ENCODE results near the gene TRPM7. TPM values are rescaled to one million over a fixed set of nuclear protein-coding genes. Genes with fewer than 3 reads are reported as not detected.
"Not testable (repeated sequence)": the region's sequence is repeated elsewhere in the genome, so short reads cannot be mapped to it uniquely, and the experiment has no call there.

Gene TRPM7
- total RNA-seq, 1 experiment from 2014 or later = 8.8 TPM

DNA sequence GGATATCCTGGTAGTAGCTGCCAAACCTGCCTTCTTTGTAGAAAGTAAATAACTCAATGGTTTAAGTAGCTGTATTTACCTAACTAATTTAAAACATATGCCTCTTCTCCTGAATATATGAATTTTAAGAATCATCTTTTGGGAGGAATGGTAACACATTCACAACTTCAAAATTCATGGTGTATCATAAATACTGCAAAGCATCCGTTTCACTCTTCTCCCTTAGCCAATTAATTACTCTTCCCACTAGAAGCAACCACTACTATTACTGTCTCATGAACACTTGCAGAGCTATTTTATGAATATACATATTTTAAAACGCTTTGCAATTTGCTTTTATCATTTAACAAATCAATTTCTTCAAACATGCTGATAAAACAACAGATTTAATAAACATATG is 81.1 kb downstream of the TRPM7 start:
- DNase-seq (ENCODE audit: low read depth) = no peak
- in situ Hi-C loops (cut with HindIII; ENCODE audit: low pct_unique_long_range_greater_than_20kb, low sequenced_read_pairs) = no loop called here

DNA sequence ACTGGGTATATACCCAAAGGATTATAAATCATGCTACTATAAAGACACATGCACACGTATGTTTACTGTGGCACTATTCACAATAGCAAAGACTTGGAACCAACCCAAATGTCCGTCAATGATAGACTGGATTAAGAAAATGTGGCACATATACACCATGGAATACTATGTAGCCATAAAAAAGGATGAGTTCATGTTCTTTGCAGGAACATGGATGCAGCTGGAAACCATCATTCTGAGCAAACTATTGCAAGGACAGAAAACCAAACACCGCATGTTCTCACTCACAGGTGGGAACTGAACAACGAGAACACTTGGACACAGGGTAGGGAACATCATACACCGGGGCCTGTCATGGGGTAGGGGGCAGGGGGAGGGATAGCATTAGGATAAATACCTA is 84.6 kb downstream of the TRPM7 start:
- in situ Hi-C loops (cut with HindIII; ENCODE audit: low pct_unique_long_range_greater_than_20kb, low sequenced_read_pairs); DNase-seq (ENCODE audit: low read depth): not testable (repeated sequence)

DNA sequence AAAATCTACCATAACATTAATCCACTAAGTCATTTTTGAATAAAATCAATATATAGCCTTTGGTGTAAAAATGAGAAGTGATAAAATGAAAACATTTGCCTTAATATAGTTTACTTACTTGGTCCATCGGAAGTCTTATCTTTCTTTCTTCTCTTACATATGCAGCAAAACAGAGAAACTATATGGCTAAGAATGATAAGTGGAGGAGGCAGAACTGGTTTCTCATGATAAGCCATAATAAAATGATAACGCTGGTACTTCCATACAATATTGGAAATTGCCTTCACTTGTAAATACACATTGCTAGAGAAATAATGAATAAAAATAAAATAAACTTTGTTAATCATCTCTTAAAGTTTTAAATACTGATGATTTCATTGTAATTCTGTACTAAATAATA is 92.3 kb downstream of the TRPM7 start:
- in situ Hi-C loops (cut with HindIII; ENCODE audit: low pct_unique_long_range_greater_than_20kb, low sequenced_read_pairs) = no loop called here
- DNase-seq (ENCODE audit: low read depth) = no peak

- in situ Hi-C loops (cut with HindIII; ENCODE audit: low pct_unique_long_range_greater_than_20kb, low sequenced_read_pairs) = no loop called here
Observed at GRCh38 chr15:50593761-50594160, 92.8 kb downstream of the TRPM7 start.

DNA sequence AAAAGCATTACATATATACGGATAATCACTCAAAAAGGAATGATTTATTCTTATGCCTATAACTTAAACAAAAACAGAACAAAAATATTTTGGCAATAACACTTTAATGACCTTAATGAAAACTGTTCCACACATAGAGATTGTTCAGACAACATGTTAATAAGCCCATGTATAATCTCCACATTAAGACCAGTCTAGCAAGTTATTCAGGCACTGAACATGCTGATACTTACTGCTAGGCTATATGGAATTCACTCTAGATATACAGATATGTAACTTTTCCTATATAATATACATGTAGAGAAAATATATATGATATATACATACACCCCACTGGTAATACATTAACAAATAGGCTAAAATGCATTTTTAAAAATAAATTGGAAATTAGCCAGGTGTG is 96.3 kb downstream of the TRPM7 start:
- DNase-seq (ENCODE audit: low read depth) = no peak
- in situ Hi-C loops (cut with HindIII; ENCODE audit: low pct_unique_long_range_greater_than_20kb, low sequenced_read_pairs) = no loop called here

More at GRCh38 chr15:50593761-50594160, 92.8 kb downstream of the TRPM7 start:
- no peak for DNase-seq (ENCODE audit: low read depth)

GRCh38 chr15:50577492-50577891 is 109.1 kb downstream of the TRPM7 start:
- in situ Hi-C loops (cut with HindIII; ENCODE audit: low pct_unique_long_range_greater_than_20kb, low sequenced_read_pairs) = no loop called here
- DNase-seq (ENCODE audit: low read depth) = no peak

- DNase-seq (ENCODE audit: low read depth) = no peak
- in situ Hi-C loops (cut with HindIII; ENCODE audit: low pct_unique_long_range_greater_than_20kb, low sequenced_read_pairs) = no loop called here
Observed at GRCh38 chr15:50576166-50576565, 110.4 kb downstream of the TRPM7 start.

DNA sequence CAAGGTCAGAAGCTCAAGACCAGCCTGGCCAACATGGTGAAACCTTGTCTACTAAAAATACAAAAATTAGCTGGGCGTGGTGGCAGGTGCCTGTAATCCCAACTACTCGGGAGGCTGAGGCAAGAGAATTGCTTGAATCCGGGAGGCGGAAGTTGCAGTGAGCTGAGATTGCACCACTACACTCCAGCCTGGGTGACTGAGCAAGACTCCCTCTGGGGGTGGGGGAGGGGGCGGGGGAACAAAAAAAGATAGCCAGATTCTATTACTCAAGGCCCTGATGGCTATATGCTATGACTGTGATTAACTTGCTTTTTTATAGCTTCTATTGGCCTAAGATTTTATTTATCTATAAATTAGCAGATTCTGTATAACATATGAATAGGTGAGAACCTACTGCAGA is 112.8 kb downstream of the TRPM7 start:
- in situ Hi-C loops (cut with HindIII; ENCODE audit: low pct_unique_long_range_greater_than_20kb, low sequenced_read_pairs); DNase-seq (ENCODE audit: low read depth): not testable (repeated sequence)

DNA sequence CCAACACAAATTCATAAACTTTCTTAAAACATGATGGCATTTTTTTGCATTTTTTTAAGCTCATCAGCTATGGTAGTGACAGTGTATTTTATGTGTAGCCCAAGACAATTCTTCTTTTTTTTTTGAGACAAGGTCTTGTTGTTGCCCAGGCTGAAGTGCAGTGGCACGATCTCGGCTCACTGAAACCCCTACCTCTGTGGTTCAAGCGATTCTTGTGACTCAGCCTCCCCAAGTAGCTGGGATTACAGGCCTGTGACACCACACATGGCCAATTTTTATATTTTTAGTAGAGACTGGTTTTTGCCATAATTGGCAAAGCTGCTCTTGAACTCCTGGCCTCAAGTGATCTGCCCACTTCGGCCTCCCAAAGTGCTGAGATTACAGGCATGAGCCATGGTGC is 122.8 kb downstream of the TRPM7 start:
- no peak for DNase-seq (ENCODE audit: low read depth)
- in situ Hi-C loops (cut with HindIII; ENCODE audit: low pct_unique_long_range_greater_than_20kb, low sequenced_read_pairs) = no loop called here

DNA sequence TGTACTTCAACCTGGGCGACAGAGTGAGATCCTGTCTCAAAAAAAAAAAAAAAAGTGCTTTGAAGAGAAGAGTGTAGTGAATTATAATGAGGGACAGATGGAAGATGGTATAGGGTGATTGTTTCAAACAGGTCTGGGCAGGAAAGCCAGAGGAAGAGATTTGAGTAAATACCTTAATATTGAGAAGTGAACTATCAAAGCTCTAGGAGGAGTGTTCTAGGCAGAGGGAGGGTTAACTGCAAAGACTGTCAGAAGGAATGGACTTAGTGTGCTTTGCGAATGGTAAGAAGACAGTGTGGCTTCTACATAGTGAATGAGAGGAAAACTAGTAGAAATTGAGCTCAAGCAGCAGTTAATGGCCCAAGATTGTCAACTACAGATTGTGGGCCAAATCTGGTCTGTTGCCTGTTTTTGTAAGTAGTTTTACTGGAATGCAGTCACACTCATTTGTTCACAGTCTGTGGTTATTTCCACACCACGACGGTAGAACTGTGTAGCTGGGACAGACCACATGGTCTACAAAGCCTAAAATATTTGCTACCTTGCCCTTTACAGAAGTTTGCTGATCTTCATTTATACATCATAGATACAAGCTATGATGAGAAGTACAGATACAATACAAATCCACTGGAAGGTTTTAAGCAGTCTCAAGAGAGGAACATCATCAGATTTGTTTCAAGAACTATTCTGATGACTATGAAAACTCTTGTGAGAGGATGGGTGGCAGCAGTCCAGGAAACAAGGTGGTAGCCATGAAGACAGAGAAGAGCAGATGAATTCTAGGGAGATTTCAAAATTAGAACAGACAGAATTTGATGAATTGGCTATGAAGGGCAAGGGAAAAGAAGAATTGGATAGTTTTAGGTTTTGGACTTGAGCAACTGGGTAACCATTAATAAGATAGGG is 123.6 kb downstream of the TRPM7 start:
- DNase-seq (ENCODE audit: low read depth) = no peak
- in situ Hi-C loops (cut with HindIII; ENCODE audit: low pct_unique_long_range_greater_than_20kb, low sequenced_read_pairs) = no loop called here

- in situ Hi-C loops (cut with HindIII; ENCODE audit: low pct_unique_long_range_greater_than_20kb, low sequenced_read_pairs) = no loop called here
- no peak for DNase-seq (ENCODE audit: low read depth)
Observed at GRCh38 chr15:50558012-50558411, 128.6 kb downstream of the TRPM7 start.

DNA sequence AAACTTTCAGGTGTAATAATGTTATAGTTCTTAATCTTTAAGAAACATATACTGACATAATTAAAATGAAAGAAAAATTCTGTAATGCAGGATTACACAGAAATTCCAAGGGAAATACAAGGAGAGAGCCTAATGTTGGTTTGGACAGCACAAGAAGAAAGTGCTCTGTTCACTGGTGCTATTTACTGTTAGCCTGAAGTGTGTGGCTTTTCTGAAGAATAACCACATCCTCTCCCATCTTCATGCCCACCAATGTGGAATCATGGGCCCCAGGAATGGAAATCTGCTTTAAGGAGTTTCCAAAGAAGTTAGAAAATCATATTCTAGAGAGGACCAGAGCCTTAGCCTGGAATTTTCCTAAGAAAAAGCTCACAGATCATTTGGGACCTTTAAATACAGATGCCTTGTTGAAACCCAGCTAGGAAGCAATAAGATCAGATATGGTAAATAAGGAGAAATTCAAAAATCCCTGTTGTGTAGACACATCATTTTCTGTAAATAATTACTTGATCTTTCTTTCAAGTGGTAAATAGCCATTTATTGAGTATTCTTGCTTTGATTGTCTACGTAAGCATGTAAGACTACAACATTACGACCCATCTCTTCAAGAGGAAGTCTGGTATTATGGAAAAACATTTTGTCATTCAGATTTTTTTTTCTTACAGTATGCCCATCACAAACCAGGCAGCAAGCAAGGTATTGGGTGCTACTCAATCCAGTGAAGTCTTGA is 129.8 kb downstream of the TRPM7 start:
- DNase-seq (ENCODE audit: low read depth) = no peak
- in situ Hi-C loops (cut with HindIII; ENCODE audit: low pct_unique_long_range_greater_than_20kb, low sequenced_read_pairs) = no loop called here

DNA sequence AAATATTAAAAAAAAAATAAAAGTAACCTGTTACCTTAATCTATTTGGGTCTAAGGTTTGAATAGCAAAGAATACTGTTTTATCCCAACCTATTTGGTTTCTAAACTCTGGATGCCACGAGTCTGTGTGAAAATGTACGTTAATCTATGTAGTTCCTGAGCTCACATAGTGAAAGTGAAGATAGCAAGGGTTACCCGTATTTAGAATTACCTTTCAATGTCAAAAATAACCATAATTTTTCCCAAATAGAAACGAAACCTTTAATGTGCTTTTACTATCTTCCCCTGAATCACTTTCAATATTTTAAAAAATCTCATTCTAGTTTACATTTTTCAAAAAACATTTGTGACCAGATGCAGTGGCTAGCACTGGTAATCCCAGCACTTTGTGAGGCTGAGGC is 134.4 kb downstream of the TRPM7 start:
- in situ Hi-C loops (cut with HindIII; ENCODE audit: low pct_unique_long_range_greater_than_20kb, low sequenced_read_pairs) = no loop called here
- no peak for DNase-seq (ENCODE audit: low read depth)

DNA sequence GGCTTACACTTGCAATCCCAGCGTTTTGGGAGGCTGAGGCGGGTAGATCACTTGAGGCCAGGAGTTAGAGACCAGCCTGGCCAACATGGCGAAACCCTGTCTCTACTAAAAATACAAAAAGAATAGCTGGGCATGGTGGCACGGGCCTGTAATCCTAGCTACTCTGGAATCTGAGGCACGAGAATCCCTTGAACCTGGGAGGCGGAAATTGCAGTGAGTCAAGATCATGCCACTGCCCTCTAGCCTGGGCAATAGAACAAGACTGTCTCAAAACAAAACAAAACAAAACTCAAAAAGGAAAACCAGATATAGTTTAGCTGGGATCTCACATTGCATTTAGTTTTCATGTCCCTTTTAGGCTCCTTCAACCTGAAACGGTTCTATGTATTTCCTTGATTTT is 137.3 kb downstream of the TRPM7 start:
- DNase-seq (ENCODE audit: low read depth) = no peak

DNA sequence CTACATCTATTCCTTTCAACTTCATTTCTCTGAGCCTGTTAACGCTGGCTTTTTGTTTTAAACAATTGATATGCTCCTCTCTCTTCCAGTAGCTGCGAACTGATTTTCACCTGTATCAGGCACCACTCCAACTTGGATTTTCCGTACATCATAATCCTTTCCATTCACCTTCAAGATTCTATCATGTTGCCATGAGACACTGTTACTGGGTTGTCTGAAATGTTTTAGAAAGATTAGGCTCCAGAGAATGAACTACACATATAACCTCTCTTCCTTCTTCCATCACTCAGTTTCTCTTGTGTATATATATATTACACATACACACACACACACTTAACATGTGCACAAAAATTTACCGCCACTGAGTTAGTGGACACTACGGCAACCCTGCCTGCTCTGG is 140.0 kb downstream of the TRPM7 start, which contains the start of gene USP50:
Gene USP50, minus strand, starts transcription at position 101 of the 400 bp plus-strand sequence. CDS start 141 bp downstream, outside the sequence.
- no peak for DNase-seq (ENCODE audit: low read depth)
- in situ Hi-C loops (cut with HindIII; ENCODE audit: low pct_unique_long_range_greater_than_20kb, low sequenced_read_pairs) = no loop called here

More for the DNA sequence above, 137.3 kb downstream of the TRPM7 start:
- in situ Hi-C loops (cut with HindIII; ENCODE audit: low pct_unique_long_range_greater_than_20kb, low sequenced_read_pairs) = no loop called here

DNA sequence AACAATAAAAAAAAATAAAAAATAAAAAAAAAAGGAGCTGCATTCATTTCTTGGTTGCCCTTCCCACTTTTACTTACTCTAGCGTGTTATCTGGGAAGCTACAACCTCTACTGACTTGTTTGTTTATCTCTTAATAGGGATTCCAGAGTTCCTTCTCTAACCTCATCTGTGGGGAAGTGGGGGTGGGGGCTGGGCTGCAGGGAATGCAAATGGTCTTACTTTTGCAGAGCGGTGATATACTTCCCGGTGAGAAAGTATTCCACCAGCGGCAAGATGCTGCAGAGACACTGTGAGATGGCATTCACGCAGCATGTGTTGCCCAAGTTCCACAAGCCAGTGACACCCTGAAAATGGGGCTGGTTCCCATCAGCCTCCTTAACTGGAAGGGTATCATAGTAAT is 142.2 kb downstream of the TRPM7 start:
- no peak for DNase-seq (ENCODE audit: low read depth)
- in situ Hi-C loops (cut with HindIII; ENCODE audit: low pct_unique_long_range_greater_than_20kb, low sequenced_read_pairs) = no loop called here

DNA sequence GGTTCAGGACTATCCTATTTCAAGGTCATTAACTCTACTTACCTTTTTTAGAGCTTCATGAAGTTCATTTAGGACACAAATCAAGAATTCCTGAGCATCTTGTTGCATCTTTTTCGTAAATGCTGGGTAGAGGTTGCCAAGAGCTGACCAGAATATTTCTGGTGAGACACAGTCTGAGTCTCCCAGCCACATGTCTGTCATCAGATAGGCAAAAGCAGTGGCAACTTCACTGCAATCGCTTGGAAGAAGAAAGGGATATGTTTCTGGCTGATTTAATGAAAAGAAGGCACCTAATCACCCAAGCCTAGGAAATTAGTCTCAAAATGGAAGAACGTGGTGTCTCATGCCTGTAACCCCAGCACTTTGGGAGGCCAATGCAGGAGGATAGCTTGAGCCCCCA is 143.0 kb downstream of the TRPM7 start:
- in situ Hi-C loops (cut with HindIII; ENCODE audit: low pct_unique_long_range_greater_than_20kb, low sequenced_read_pairs) = no loop called here
- DNase-seq (ENCODE audit: low read depth) = no peak

DNA sequence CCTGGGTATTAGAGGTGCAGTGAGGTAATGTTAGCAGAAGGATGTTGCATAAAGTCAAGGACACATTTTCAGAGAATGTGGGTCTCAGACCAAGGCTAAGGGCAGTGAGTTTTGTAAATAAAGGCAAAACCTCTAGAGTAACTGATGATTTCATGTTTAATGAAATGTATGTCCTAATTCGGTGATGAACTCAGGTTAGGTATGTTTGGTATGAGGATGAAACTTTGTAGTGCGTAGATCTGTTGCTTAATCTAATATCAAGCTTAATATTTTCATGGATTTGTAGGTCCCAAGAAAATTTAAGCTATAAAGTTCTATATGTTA is 143.7 kb downstream of the TRPM7 start:
- in situ Hi-C loops (cut with HindIII; ENCODE audit: low pct_unique_long_range_greater_than_20kb, low sequenced_read_pairs) = no loop called here
- no peak for DNase-seq (ENCODE audit: low read depth)

DNA sequence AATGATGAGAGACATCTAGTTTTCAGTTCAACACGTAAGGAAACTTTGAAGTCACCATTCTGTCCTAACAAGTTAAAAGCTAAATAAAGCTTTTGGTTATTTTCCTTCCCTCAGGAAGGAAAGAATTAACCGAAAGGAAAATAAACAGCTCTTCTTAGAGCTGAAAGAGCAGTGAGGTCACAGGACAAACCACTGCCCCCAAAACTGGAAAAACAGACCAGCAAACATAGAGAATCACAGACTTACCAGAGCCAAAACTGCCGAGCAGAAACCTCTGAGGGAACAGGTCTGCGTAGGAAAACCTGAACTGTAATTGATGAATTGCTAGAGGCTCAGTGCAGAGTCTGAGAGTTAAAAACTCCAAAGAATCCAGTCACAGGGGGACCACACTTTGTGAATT is 154.8 kb downstream of the TRPM7 start:
- DNase-seq (ENCODE audit: low read depth) = no peak
- in situ Hi-C loops (cut with HindIII; ENCODE audit: low pct_unique_long_range_greater_than_20kb, low sequenced_read_pairs) = no loop called here

All from Caki2 (cell line).